Right atrium auricular region (tissue), 2 donors: ENCODE data around the gene RASGRP1. TPM values are rescaled to one million over a fixed set of nuclear protein-coding genes. Genes with fewer than 3 reads are reported as not detected.

ENCODE experiments used
- DNase-seq: peaks from one replicate; pipeline ENCODE4 v3.0.0-alpha.2; 2019; ENCODE audit warnings: low spot score
- H3K27ac ChIP-seq, 2 donors: fragments of 200-600 bp; sonication (generic); 1 replicate in 1 of 2; 2 replicates in 1 of 2; pipeline ENCODE4 v1.5.1; 2016 to 2019
- H3K27me3 ChIP-seq, 2 donors: fragments of 200-600 bp; sonication (generic); one replicate each; pipeline versions ENCODE4 v1.5.1 to v1.6.0; 2017 to 2019
- H3K36me3 ChIP-seq: fragments of 200-600 bp; sonication (generic); one replicate; pipeline ENCODE4 v1.5.1; 2016
- H3K4me1 ChIP-seq, 2 donors: fragments of 200-600 bp; sonication (generic); one replicate each; pipeline versions ENCODE4 v1.5.1 to v1.6.0; 2017 to 2019
- H3K4me3 ChIP-seq, 2 donors: fragments of 200-600 bp; sonication (generic); 1 replicate in 1 of 2; 2 replicates in 1 of 2; pipeline ENCODE4 v1.5.1; 2017 to 2019; ENCODE audit warnings: mild to moderate bottlenecking in 1 of 2, moderate library complexity in 1 of 2
- H3K9me3 ChIP-seq, 2 donors: fragments of 200-600 bp; sonication (generic); one replicate each; pipeline ENCODE4 v1.5.1; 2019
- CTCF ChIP-seq, 2 donors: fragments of 200-600 bp; sonication (generic); IDR thresholded peaks; one replicate each; pipeline ENCODE4 v1.5.1; 2019; ENCODE audit warnings: antibody characterized with exemption in 2 of 2
- total RNA-seq, 2 donors: library from RNA; depleted of rRNA; stranded (reverse); fragments of >200 nt; gene quantifications; one replicate each; pipeline ENCODE4 v1.1.0, GENCODE V29; 2016

RASGRP1 gene
- total RNA-seq, 2 donors from 2014 or later = 2.1 to 4.4 TPM

- no peak for TF ChIP-seq CTCF (IDR thresholded peaks at IDR 0.05)
- no peaks in the 10 kb centered on the region for H3K36me3 ChIP-seq
These were observed 33.1 kb downstream of the RASGRP1 start for GRCh38 chr15:38531509-38531908.

GRCh38 chr15:38530113-38530512 lies 34.5 kb downstream of the RASGRP1 start:
- Histone ChIP-seq H3K36me3 (no peaks in the 10 kb centered on the region), H3K27ac (no peak overlapping the region), H3K4me1 (peaks cover 0 to 3% of the 10 kb centered on the region in 2 donors), H3K27me3 (no peaks in the 10 kb centered on the region), H3K4me3 (no peak overlapping the region), H3K9me3 (no peaks in the 10 kb centered on the region)
- TF ChIP-seq CTCF (IDR thresholded peaks at IDR 0.05) = no peak
- DNase-seq = no peak

More at GRCh38 chr15:38531509-38531908, 33.1 kb downstream of the RASGRP1 start:
- Histone ChIP-seq H3K4me3 (no peak overlapping the region), H3K27ac (no peak overlapping the region), H3K27me3 (no peaks in the 10 kb centered on the region), H3K4me1 (peaks cover 0 to 15% of the 10 kb centered on the region in 2 donors), H3K9me3 (no peaks in the 10 kb centered on the region)
- DNase-seq = no peak

- no peak for TF ChIP-seq CTCF (IDR thresholded peaks at IDR 0.05)
- no peaks in the 10 kb centered on the region for H3K9me3 ChIP-seq
- no peak for DNase-seq
- no peak overlapping the region for H3K27ac ChIP-seq
- H3K36me3 ChIP-seq = no peaks in the 10 kb centered on the region
- H3K4me1 ChIP-seq = no peaks in the 10 kb centered on the region
- no peaks in the 10 kb centered on the region for H3K27me3 ChIP-seq
- no peak overlapping the region for H3K4me3 ChIP-seq
These were observed 36.3 kb downstream of the RASGRP1 start for GRCh38 chr15:38528294-38528693.

GRCh38 chr15:38526158-38526557 lies 38.5 kb downstream of the RASGRP1 start:
- Histone ChIP-seq H3K4me1 (no peaks in the 10 kb centered on the region), H3K27ac (no peak overlapping the region), H3K4me3 (no peak overlapping the region), H3K27me3 (peaks cover 0 to 4% of the 10 kb centered on the region in 2 donors), H3K36me3 (no peaks in the 10 kb centered on the region), H3K9me3 (no peaks in the 10 kb centered on the region)
- DNase-seq = no peak
- no peak for TF ChIP-seq CTCF (IDR thresholded peaks at IDR 0.05)

GRCh38 chr15:38525489-38525888 lies 39.1 kb downstream of the RASGRP1 start:
- no peaks in the 10 kb centered on the region for H3K9me3 ChIP-seq
- no peak for DNase-seq
- no peak overlapping the region for H3K27ac ChIP-seq
- H3K27me3 ChIP-seq = peaks cover 0 to 4% of the 10 kb centered on the region in 2 donors
- no peak overlapping the region for H3K4me3 ChIP-seq
- TF ChIP-seq CTCF (IDR thresholded peaks at IDR 0.05) = no peak
- no peaks in the 10 kb centered on the region for H3K36me3 ChIP-seq
- no peaks in the 10 kb centered on the region for H3K4me1 ChIP-seq

- H3K27me3 ChIP-seq = peaks cover 0 to 4% of the 10 kb centered on the region in 2 donors
- H3K4me1 ChIP-seq = no peaks in the 10 kb centered on the region
- no peak for TF ChIP-seq CTCF (IDR thresholded peaks at IDR 0.05)
- no peak overlapping the region for H3K4me3 ChIP-seq
- H3K27ac ChIP-seq = no peak overlapping the region
- DNase-seq = no peak
- H3K36me3 ChIP-seq = no peaks in the 10 kb centered on the region
- H3K9me3 ChIP-seq = no peaks in the 10 kb centered on the region
These were observed 40.5 kb downstream of the RASGRP1 start for GRCh38 chr15:38524156-38524555.
